ENCODE measurements around the gene AP1S1. TPM values are rescaled to one million over a fixed set of nuclear protein-coding genes. Genes with fewer than 3 reads are reported as not detected.

The AP1S1 gene
- total and polyA plus RNA-seq, 9 of the 15 experiments (the other 6 are each of a cell fraction or from before 2014, with no cell fraction given): 4.4 to 149 (median 89.4) TPM

- TF ChIP-seq MNT (conservative IDR thresholded peaks at IDR 0.05) (no peak), MTF1 (CRISPR knock-in tag; IDR thresholded peaks at IDR 0.05; ENCODE audit: borderline replicate concordance) (no peak), CHD1 (IDR thresholded peaks at IDR 0.05; ENCODE audit: low read length) (no peak), RUNX1 (IDR thresholded peaks at IDR 0.05; ENCODE audit: low read depth) (no peak), ZNF318 (IDR thresholded peaks at IDR 0.05; ENCODE audit: borderline replicate concordance in 1 of 2, low read depth in 1 of 2) (no peak), NBN (IDR thresholded peaks at IDR 0.05; ENCODE audit: low read depth) (no peak), HDAC1 (IDR thresholded peaks at IDR 0.05) (no peak), PURB (CRISPR knock-in tag; IDR thresholded peaks at IDR 0.05; ENCODE audit: low read depth) (no peak), FOXJ2 (tag; IDR thresholded peaks at IDR 0.05) (peak; percentile 93), CSDE1 (IDR thresholded peaks at IDR 0.05) (no peak), CEBPZ (IDR thresholded peaks at IDR 0.05; ENCODE audit: borderline replicate concordance, low read depth, low read length) (no peak), ZBTB1 (CRISPR knock-in tag; IDR thresholded peaks at IDR 0.05; ENCODE audit: borderline replicate concordance, low read depth) (no peak; the same call in 1 of the 2 replicates), TAF7 (tag; IDR thresholded peaks at IDR 0.05) (no peak)
These were observed 29.8 kb upstream of the AP1S1 start (continued) for GRCh38 chr7:101124376-101125056.
